Measurements from ENCODE around the gene MAP3K1. TPM values are rescaled to one million over a fixed set of nuclear protein-coding genes. Genes with fewer than 3 reads are reported as not detected.
A peak's percentile ranks its signal among the peaks of the same experiment; 100 is the strongest.

Gene MAP3K1
- total RNA-seq, 1 donor from 2014 or later = 29.7 TPM

GRCh38 chr5:56825222-56825824 is 10.0 kb downstream of the MAP3K1 start:
- Histone ChIP-seq H3K4me1 (ENCODE audit: control insufficient read depth in 3 of 3, insufficient read depth in 3 of 3, low read length in 3 of 3) (peaks cover 0 to 21% (median 19%) of the 10 kb centered on the region in 3 donors), H3K4me3 (ENCODE audit: low read length in 3 of 3) (no peak overlapping the region), H3K9ac (ENCODE audit: low read depth in 1 of 3, low read length in 3 of 3) (no peak overlapping the region), H3K27ac (ENCODE audit: low read depth, low read length) (no peak overlapping the region), H3K27me3 (ENCODE audit: control insufficient read depth in 3 of 3, insufficient read depth in 3 of 3, low read length in 3 of 3) (no peaks in the 10 kb centered on the region), H3K9me3 (ENCODE audit: control insufficient read depth in 3 of 3, low read length in 3 of 3) (no peaks in the 10 kb centered on the region), H3K36me3 (ENCODE audit: control insufficient read depth in 3 of 3, insufficient read depth in 3 of 3, low read length in 3 of 3) (no peaks in the 10 kb centered on the region)

DNA sequence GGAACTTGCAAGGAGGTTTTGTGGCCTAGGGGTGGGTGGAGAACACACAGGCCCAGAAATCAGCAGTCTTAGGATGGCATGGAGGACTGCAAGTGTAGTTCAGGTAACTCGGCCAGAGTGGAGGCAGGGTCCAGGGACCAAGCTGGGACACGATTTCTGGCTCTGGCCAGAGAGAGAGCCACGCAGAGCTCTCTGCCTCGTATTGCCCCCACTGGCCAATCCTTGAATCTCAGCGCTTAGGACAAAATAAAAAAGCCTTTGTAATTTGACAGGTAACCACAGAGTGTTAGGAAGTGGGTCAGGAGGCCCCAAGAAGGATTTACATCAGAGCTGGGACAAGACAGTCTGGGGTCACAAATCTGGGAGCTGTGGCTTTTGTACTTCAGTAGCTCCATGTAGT is 11.7 kb downstream of the MAP3K1 start:
- H3K4me3 ChIP-seq (ENCODE audit: low read length in 3 of 3) = no peak overlapping the region
- H3K4me1 ChIP-seq (ENCODE audit: control insufficient read depth in 3 of 3, insufficient read depth in 3 of 3, low read length in 3 of 3) = peaks cover 0 to 26% (median 24%) of the 10 kb centered on the region in 3 donors

DNA sequence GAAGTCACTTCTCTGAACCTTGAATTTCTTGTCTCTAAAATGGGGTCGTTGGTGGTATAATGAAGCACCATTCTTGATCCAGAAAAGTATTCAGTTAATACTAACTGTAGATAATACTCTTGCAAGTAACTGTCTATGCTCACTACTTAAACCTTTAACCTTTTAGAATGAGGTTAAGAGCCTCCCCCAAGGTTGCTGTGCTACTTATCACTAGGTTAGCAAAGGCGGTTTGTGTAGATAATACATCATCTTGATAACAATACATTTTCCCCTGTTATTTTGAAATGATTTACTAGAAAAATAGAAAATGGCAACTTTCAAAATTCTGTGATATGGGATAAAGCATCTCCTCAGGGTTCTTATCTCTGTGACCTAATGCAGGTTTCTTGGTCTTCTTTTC is 12.6 kb downstream of the MAP3K1 start:
- H3K36me3 ChIP-seq (ENCODE audit: control insufficient read depth in 3 of 3, insufficient read depth in 3 of 3, low read length in 3 of 3) = no peaks in the 10 kb centered on the region
- peaks cover 3 to 25% (median 22%) of the 10 kb centered on the region in 3 donors for H3K4me1 ChIP-seq (ENCODE audit: control insufficient read depth in 3 of 3, insufficient read depth in 3 of 3, low read length in 3 of 3)
- no peak overlapping the region for H3K4me3 ChIP-seq (ENCODE audit: low read length in 3 of 3)
- no peaks in the 10 kb centered on the region for H3K9me3 ChIP-seq (ENCODE audit: control insufficient read depth in 3 of 3, low read length in 3 of 3)
- H3K9ac ChIP-seq (ENCODE audit: low read depth in 1 of 3, low read length in 3 of 3) = no peak overlapping the region
- no peak overlapping the region for H3K27ac ChIP-seq (ENCODE audit: low read depth, low read length)
- no peaks in the 10 kb centered on the region for H3K27me3 ChIP-seq (ENCODE audit: control insufficient read depth in 3 of 3, insufficient read depth in 3 of 3, low read length in 3 of 3)

More for the DNA sequence above, 11.7 kb downstream of the MAP3K1 start:
- no peak overlapping the region for H3K9ac ChIP-seq (ENCODE audit: low read depth in 1 of 3, low read length in 3 of 3)
- no peak overlapping the region for H3K27ac ChIP-seq (ENCODE audit: low read depth, low read length)
- H3K27me3 ChIP-seq (ENCODE audit: control insufficient read depth in 3 of 3, insufficient read depth in 3 of 3, low read length in 3 of 3) = no peaks in the 10 kb centered on the region
- H3K36me3 ChIP-seq (ENCODE audit: control insufficient read depth in 3 of 3, insufficient read depth in 3 of 3, low read length in 3 of 3) = no peaks in the 10 kb centered on the region
- no peaks in the 10 kb centered on the region for H3K9me3 ChIP-seq (ENCODE audit: control insufficient read depth in 3 of 3, low read length in 3 of 3)

DNA sequence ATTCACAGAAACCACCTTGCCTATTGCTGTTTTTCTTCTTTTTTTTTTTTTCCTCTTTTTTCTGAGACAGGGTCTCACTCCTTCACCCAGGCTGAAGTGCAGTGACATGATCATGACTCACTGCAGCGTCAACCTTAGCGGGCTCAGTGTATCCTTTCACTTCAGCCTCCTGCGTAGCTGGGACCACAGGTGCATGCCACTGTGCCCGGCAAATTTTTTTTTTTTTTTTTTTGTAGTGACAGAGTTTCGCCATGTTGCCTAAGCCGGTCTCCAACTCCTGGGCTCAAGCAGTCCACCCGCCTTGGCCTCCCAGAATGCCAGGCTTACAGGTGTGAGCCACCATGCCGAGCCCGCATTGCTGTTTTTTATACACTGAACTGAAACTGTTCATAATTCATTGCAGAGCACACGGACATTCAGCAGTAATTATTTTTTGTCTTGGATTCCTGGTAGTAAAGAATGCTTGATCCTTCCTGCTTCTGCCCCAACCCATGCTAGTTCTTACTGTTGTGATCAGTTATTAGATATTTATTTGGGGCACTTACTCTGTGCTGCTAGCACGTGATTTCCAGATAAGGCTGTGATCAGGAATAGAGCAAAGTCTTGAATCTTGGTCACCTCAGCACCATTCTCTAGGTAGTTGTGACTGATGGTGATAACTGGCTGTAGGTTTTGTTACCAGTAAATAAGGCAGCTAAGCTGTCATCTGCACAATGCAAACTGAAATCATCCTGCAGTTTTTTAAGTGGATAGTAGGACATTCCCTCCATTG is 14.0 kb downstream of the MAP3K1 start:
- no peak overlapping the region for H3K9ac ChIP-seq (ENCODE audit: low read depth in 1 of 3, low read length in 3 of 3)
- H3K9me3 ChIP-seq (ENCODE audit: control insufficient read depth in 3 of 3, low read length in 3 of 3) = no peaks in the 10 kb centered on the region
- H3K27me3 ChIP-seq (ENCODE audit: control insufficient read depth in 3 of 3, insufficient read depth in 3 of 3, low read length in 3 of 3) = no peaks in the 10 kb centered on the region
- H3K4me3 ChIP-seq (ENCODE audit: low read length in 3 of 3) = no peak overlapping the region
- H3K36me3 ChIP-seq (ENCODE audit: control insufficient read depth in 3 of 3, insufficient read depth in 3 of 3, low read length in 3 of 3) = no peaks in the 10 kb centered on the region
- H3K27ac ChIP-seq (ENCODE audit: low read depth, low read length) = no peak overlapping the region
- peaks cover 7 to 24% (median 23%) of the 10 kb centered on the region in 3 donors for H3K4me1 ChIP-seq (ENCODE audit: control insufficient read depth in 3 of 3, insufficient read depth in 3 of 3, low read length in 3 of 3)

- Histone ChIP-seq H3K27me3 (ENCODE audit: control insufficient read depth in 3 of 3, insufficient read depth in 3 of 3, low read length in 3 of 3) (no peaks in the 10 kb centered on the region), H3K4me1 (ENCODE audit: control insufficient read depth in 3 of 3, insufficient read depth in 3 of 3, low read length in 3 of 3) (peaks cover 7 to 20% (median 19%) of the 10 kb centered on the region in 3 donors), H3K9ac (ENCODE audit: low read depth in 1 of 3, low read length in 3 of 3) (no peak overlapping the region), H3K36me3 (ENCODE audit: control insufficient read depth in 3 of 3, insufficient read depth in 3 of 3, low read length in 3 of 3) (no peaks in the 10 kb centered on the region), H3K9me3 (ENCODE audit: control insufficient read depth in 3 of 3, low read length in 3 of 3) (no peaks in the 10 kb centered on the region), H3K27ac (ENCODE audit: low read depth, low read length) (no peak overlapping the region), H3K4me3 (ENCODE audit: low read length in 3 of 3) (no peak overlapping the region)
Measured at GRCh38 chr5:56831773-56832172, 16.4 kb downstream of the MAP3K1 start.

- no peaks in the 10 kb centered on the region for H3K36me3 ChIP-seq (ENCODE audit: control insufficient read depth in 3 of 3, insufficient read depth in 3 of 3, low read length in 3 of 3)
- no peaks in the 10 kb centered on the region for H3K27me3 ChIP-seq (ENCODE audit: control insufficient read depth in 3 of 3, insufficient read depth in 3 of 3, low read length in 3 of 3)
- H3K27ac ChIP-seq (ENCODE audit: low read depth, low read length) = no peak overlapping the region
- H3K4me3 ChIP-seq (ENCODE audit: low read length in 3 of 3) = no peak overlapping the region
- no peaks in the 10 kb centered on the region for H3K9me3 ChIP-seq (ENCODE audit: control insufficient read depth in 3 of 3, low read length in 3 of 3)
- H3K4me1 ChIP-seq (ENCODE audit: control insufficient read depth in 3 of 3, insufficient read depth in 3 of 3, low read length in 3 of 3) = peaks cover 7 to 20% (median 17%) of the 10 kb centered on the region in 3 donors
- no peak overlapping the region for H3K9ac ChIP-seq (ENCODE audit: low read depth in 1 of 3, low read length in 3 of 3)
Measured at GRCh38 chr5:56833325-56833724, 18.0 kb downstream of the MAP3K1 start.

GRCh38 chr5:56837381-56837780 is 22.0 kb downstream of the MAP3K1 start:
- Histone ChIP-seq H3K27ac (ENCODE audit: low read depth, low read length) (no peak overlapping the region), H3K9me3 (ENCODE audit: control insufficient read depth in 3 of 3, low read length in 3 of 3) (no peaks in the 10 kb centered on the region), H3K27me3 (ENCODE audit: control insufficient read depth in 3 of 3, insufficient read depth in 3 of 3, low read length in 3 of 3) (no peaks in the 10 kb centered on the region), H3K4me3 (ENCODE audit: low read length in 3 of 3) (no peak overlapping the region), H3K9ac (ENCODE audit: low read depth in 1 of 3, low read length in 3 of 3) (no peak overlapping the region), H3K36me3 (ENCODE audit: control insufficient read depth in 3 of 3, insufficient read depth in 3 of 3, low read length in 3 of 3) (no peaks in the 10 kb centered on the region), H3K4me1 (ENCODE audit: control insufficient read depth in 3 of 3, insufficient read depth in 3 of 3, low read length in 3 of 3) (peaks cover 10 to 15% (median 10%) of the 10 kb centered on the region in 3 donors)

DNA sequence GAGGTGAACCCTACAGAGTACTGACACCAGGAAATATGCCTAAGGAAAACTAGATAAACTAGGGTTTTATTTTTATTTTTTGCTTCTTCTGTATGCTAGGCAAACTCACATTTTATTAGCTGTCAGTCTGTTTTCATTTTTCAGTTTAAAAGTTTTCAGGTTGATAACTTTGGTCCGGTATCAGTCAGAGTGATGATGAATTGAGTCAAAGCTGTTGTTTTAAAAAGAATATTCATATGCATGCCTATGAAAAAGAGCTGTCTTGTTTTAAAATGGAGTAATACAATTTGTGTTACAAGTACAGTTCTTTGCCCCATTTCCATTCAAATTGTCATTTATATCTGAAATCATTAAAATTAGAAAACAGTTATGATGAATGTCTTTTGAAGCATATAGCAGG is 22.6 kb downstream of the MAP3K1 start:
- Histone ChIP-seq H3K4me3 (ENCODE audit: low read length in 3 of 3) (no peak overlapping the region), H3K9ac (ENCODE audit: low read depth in 1 of 3, low read length in 3 of 3) (no peak overlapping the region), H3K4me1 (ENCODE audit: control insufficient read depth in 3 of 3, insufficient read depth in 3 of 3, low read length in 3 of 3) (peaks cover 8 to 15% (median 10%) of the 10 kb centered on the region in 3 donors), H3K27me3 (ENCODE audit: control insufficient read depth in 3 of 3, insufficient read depth in 3 of 3, low read length in 3 of 3) (no peaks in the 10 kb centered on the region), H3K36me3 (ENCODE audit: control insufficient read depth in 3 of 3, insufficient read depth in 3 of 3, low read length in 3 of 3) (no peaks in the 10 kb centered on the region), H3K9me3 (ENCODE audit: control insufficient read depth in 3 of 3, low read length in 3 of 3) (no peaks in the 10 kb centered on the region), H3K27ac (ENCODE audit: low read depth, low read length) (no peak overlapping the region)

- H3K9me3 ChIP-seq (ENCODE audit: control insufficient read depth in 3 of 3, low read length in 3 of 3) = no peaks in the 10 kb centered on the region
- H3K4me1 ChIP-seq (ENCODE audit: control insufficient read depth in 3 of 3, insufficient read depth in 3 of 3, low read length in 3 of 3) = peaks cover 5 to 11% (median 5%) of the 10 kb centered on the region in 3 donors
- H3K4me3 ChIP-seq (ENCODE audit: low read length in 3 of 3) = peak overlapping the region in 1 of 3 donors; percentile 17
- no peaks in the 10 kb centered on the region for H3K36me3 ChIP-seq (ENCODE audit: control insufficient read depth in 3 of 3, insufficient read depth in 3 of 3, low read length in 3 of 3)
- no peak overlapping the region for H3K9ac ChIP-seq (ENCODE audit: low read depth in 1 of 3, low read length in 3 of 3)
- no peak overlapping the region for H3K27ac ChIP-seq (ENCODE audit: low read depth, low read length)
- no peaks in the 10 kb centered on the region for H3K27me3 ChIP-seq (ENCODE audit: control insufficient read depth in 3 of 3, insufficient read depth in 3 of 3, low read length in 3 of 3)
Measured at GRCh38 chr5:56838409-56839039, 23.2 kb downstream of the MAP3K1 start.

DNA sequence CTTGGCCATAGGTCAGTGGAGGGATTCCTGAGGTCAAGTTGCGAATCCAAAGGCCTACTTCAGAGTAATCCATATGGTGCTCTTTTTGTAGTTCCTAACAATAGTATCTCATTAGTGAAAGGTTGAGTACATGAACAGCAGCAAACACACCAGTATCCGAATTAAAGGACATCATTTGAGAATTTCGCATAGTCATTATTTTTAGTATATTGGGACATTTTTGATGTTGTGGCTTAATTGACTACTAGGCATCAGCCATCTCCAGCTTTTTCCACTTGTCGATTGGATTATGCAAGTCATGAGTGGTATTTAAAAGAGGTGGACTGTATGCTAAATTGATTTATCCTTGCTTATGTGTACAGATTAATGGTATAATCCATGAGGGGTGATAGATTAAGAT is 23.7 kb downstream of the MAP3K1 start:
- Histone ChIP-seq H3K36me3 (ENCODE audit: control insufficient read depth in 3 of 3, insufficient read depth in 3 of 3, low read length in 3 of 3) (no peaks in the 10 kb centered on the region), H3K27ac (ENCODE audit: low read depth, low read length) (no peak overlapping the region), H3K4me3 (ENCODE audit: low read length in 3 of 3) (no peak overlapping the region), H3K4me1 (ENCODE audit: control insufficient read depth in 3 of 3, insufficient read depth in 3 of 3, low read length in 3 of 3) (peaks cover 5 to 11% (median 5%) of the 10 kb centered on the region in 3 donors), H3K9ac (ENCODE audit: low read depth in 1 of 3, low read length in 3 of 3) (no peak overlapping the region), H3K27me3 (ENCODE audit: control insufficient read depth in 3 of 3, insufficient read depth in 3 of 3, low read length in 3 of 3) (no peaks in the 10 kb centered on the region), H3K9me3 (ENCODE audit: control insufficient read depth in 3 of 3, low read length in 3 of 3) (no peaks in the 10 kb centered on the region)

Data from skeletal muscle tissue (tissue), 4 donors.